Activated CD4-positive, alpha-beta T cell treated with anti-CD3 and anti-CD28 coated beads, Interleukin-10, Interleukin-2, amounts not matched to agents 100 ng/mL and 50 ng/mL, durations not matched to agents 16 hours and 8 hours (primary cell): Measurements from ENCODE around the gene UBL3.

ENCODE experiments used
- DNase-seq: peaks from one replicate; pipeline ENCODE4 v3.0.0-alpha.2; 2020

UBL3 gene

DNA sequence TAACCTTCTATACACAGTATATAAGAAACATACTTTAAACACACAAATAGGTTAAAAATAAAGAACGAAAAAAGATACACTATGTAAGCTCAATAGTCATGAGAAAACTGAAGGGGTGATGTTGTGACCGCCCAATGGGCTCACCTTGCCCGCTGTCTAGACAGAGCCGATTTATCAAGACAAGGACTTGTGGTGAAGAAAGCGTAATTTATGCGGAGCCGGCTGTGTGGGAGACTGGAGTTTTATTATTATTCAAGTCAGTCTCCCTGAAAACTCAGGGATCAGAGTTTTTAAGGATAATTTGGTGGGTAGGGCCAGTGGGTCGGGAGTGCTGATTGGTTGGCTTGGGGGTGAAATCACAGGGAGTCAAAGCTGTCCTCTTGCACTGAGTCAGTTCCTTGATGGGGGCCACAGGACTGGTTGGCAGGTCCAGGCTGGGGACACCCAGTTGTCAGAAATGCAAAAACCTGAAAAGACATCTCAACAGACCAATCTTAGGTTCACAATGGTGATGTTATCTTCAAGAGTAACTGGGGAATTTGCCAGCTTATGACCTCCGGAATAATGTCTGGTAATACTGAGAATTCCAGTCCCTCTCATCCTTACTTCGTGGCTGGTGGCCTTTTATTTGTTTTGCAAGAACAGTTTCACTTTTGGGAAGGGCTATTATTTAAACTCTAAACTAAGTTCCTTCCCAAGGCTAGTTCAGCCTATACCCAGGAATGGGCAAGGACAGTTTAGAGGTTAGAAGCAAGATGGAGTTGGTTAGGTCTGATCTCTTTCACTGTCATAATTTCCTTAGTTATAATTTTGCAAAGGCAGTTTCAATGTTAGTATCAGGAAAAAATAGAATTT lies 96.6 kb downstream of the UBL3 start:
- no peak for DNase-seq

DNA sequence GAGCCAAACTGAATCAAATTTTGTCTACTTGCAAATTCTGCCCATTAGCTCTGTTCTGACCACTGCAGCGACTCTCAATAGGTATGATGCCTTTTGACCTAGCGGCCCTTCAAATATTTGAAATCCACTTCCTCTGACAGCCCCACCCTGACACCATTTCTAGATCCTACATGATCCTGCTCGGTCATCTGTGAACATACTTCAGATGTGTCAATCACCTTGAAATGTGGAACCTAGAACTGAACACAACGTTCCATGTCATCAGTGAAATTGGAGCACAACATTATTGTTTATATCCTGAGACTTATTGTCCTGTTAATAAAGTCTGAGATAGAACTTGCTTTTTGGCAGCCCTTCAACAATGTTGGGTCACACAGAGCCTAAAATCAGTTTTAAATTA lies 98.2 kb downstream of the UBL3 start:
- DNase-seq, result no peak

DNA sequence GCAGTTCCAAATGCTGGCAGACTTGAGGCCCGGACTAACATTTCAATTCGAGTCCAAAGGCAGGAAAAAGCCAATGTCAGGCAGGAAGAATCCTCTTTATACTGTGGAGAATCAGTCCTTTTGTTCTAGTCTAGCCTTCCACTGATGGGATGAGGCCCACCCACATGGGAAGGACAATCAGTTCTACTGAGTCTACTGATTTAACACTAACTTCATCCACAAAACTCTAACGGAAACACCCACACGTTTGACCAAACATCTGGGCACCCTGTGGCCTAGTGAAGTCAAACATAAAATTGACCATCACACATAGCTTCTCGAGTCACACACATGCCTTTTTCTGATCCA lies 100.3 kb downstream of the UBL3 start:
- no peak for DNase-seq

DNA sequence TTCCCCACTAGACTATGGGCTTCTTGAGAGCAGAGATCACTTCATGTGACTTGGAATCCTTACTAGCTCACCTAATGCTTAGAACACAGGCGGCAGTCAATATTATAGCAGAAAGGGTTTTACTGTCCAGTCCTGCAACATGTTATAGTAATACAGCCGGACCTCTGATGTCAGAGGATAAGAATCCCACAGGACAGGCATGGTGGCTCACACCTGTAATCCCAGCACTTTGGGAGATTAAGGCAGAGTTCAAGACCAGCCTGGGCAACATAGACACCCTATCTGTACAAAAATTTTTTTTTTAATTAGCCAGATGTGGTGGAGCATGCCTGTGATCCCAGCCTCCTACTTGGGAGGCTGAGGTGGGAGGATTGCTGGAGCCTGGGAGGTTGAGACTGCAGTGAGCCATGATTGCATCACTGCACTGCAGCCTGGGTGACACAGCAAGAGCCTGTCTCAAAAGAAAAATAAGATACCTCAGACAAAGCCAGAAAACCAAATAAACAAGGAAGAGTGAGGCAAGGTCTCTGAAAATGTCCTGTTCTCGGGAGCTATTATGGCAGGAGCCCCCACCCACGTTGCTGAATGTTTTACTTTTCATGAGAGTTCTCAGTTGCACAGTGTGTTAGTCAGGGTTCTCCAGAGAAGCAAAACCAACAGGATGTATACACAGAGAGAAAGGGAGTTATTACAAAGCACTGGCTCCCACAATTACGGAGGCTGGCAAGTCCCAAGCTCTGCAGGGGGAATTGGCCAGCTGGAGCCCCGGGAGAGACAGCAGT lies 100.8 kb downstream of the UBL3 start:
- no peak for DNase-seq

DNA sequence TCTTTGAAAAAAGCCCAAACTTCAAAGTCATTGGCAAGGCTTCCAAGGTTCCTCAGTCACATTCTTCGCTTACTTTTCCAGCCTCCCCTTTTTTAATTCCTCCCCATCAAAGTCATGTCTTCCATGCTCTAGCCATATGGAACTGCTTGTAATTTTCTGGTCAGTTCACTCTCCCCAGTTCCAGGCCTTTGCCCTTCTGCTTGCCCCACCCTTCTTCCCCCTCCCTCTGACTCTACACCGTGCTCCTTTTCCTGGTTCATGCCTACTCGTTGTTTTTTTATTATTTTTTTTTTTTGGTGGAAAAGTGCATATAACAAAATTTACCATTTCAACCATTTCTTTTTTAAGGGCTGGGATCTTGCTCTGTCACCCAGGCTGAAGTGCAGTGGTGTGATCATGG lies 102.3 kb downstream of the UBL3 start:
- DNase-seq, result no peak

DNA sequence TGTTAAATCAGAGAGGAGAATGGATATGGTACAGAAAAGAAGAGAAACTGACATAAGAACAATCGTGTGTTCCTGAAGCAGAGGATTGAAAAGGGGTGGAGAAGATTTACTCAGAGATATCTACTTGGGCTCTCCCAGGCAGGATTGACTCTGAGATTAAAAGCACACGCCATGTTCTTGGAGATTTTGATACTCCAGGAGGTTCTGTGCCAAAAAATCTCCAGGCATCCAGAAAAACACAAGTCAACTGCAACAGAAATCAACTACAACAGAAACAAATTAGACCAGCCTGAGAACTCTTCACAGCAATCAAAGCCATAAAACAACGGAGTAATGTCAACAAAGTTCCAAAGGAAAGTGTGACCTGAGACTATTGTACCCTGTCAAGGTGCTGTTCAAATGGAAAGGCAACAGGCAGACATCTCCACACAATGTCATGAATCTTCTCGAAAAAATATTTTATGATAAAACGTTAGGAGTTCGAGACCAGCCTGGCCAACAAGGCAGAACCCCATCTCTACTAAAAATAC lies 104.2 kb downstream of the UBL3 start:
- DNase-seq, result no peak

DNA sequence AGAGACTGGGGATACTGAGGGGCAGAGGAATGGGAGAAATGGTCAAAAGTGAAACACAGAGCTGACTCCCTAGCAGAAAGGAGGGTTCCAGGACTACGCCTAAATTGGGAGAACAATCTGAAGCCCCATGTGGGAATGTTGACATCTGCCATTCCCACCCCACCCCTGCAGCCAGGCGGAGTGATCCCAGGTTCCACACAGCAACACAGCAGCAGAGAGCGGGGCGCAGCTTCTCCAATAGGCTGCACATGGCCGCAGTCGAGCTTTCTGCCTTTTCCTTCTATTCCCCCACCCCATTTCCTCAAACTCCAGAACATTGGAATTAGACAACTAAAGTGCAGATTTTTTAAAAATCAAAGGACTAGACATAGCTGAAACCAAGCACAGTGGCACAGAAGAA lies 104.7 kb downstream of the UBL3 start:
- no peak for DNase-seq

DNA sequence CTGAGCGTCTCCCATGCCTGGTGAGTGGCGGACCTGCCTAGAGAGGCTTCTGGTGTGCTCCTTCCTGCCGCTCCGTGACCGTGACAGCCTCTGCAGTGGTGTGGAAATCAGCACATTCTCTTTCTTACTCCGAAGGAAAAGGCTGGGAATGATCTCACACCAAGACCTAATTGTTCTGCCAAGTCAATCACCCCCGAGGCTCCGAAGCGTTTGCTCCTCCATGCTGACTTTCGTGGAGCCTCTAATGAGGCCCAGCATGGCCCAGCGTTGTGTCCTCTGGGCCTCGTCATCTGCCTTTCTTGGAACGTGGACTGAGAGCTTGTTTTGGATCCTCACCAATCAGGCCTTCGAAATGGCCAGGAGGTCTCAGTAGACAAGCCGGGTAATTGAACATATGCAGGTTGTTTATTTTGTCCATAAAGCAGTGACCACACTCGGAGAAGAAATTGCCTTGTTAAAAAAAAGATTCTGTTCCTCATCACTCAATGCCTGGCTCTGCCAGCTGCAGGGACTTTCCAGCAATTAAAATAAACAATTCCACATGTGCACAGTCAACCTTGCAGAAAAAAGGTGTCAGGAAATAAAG lies 107.1 kb downstream of the UBL3 start:
- DNase-seq, result no peak

DNA sequence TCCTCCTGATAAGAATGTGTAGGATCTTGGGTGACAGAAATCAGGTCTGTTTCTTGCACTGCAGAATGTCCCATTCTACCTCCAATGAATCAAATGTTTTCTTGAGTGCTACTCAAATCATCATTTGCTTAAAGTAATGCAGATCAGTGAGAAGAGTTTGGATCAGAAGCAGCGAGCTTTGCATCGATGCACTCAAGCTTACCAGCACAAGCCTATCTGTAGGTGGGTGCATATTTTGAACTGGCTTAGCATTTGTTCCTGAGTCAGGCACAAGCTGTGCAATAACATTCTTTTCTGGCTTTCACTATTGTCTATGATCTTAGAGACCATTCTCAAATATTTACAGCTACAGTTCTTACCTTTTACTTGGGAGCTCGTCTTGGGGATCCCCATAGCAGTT lies 109.5 kb downstream of the UBL3 start:
- DNase-seq, result no peak

DNA sequence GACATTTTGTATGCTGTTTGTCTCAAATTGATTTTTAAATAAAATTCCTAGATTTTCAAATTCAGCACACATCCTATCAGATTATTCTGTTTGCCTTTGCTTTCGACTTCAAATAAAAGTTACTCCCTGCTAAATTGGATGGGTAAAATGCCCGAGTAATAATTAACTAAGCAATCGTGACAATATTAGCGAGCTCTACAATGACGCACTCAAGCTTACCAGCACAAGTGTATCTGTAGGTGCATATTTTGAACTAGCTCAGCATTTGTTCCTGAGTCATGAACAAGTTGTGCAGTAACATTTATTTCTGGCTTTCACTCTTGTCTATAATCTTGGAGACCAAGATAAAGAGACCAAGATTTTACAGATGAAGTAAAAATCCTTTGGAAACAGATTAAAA lies 113.4 kb downstream of the UBL3 start:
- DNase-seq, result no peak

DNA sequence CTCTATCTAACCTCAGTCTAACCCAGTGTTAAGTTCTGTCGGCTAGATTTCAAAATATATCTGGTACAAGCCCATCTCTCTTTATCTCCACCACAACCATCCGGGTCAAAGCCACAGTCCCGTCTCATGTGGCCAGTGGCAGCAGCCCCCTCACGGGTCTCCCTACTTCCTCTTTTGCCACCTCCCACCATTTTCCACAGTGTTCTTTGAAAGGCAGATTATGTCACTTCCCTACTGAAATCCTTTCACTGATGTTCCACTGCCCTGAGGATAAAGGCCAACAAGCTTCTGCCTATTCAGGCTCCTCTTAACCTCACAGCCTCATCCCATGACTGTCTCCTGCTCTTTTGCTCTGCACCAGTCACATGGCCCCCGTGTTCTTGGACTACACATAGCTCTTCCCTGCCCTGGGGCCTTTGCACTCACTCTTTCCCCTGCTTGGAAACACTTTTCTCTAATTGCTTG lies 117.2 kb downstream of the UBL3 start:
- DNase-seq, result no peak

DNA sequence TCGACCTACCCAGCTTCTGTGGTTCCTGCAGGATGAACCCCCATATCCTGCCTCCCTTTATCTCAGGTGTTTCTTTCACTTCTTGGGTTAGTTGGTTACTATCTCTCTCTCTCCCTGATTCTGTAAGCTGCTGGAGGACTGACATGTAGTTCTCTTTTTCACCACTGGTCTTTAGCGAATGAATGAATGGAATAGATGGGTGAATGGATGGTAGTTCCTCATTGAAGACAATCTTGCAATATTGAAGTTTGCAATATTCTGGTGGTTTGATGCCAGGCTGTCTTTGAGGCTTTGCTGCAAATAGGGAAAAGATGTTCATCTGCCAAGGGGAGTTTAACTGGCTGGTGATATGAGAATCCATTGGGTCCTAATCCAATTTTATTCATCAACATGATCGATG lies 120.2 kb downstream of the UBL3 start:
- DNase-seq, result no peak

DNA sequence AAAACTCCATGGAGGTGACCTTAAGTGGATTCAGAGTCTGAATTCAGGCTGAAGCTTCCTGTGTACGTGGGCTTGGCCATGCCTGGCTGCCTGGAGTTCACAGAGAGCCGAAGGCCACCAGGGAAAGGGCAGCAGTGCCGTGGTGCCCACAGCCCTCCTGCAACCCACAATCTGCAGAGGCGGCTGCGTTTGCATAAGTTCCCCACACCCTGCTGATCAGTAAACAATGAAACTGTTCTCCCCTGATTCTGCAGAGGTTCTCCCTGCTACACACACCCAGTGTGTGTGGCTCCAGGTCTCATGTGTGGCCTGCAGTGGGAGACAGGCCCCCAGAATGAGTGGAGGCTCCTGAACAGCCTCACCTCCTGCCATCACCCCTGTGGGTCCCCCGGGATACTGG lies 128.0 kb downstream of the UBL3 start:
- no peak for DNase-seq

DNA sequence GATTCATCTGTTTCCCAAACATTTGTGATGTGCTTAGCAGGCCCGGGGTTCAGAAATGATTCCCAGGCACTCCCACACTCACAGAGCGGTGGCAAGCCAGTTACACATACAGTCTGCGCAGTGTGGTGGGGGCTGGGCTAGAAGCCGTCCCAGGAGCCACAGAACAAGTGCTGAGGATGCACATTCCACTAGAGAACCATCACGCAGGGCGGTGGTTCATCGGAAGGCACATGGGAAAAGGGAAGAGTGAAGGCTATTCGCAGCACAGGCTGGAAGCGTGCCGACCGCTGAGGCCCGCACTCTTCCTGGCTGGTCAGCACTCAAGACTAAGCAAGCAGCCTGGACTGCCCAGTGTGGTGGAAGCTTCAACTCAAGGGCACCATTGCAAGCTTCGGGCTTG lies 128.7 kb downstream of the UBL3 start:
- DNase-seq, result no peak

DNA sequence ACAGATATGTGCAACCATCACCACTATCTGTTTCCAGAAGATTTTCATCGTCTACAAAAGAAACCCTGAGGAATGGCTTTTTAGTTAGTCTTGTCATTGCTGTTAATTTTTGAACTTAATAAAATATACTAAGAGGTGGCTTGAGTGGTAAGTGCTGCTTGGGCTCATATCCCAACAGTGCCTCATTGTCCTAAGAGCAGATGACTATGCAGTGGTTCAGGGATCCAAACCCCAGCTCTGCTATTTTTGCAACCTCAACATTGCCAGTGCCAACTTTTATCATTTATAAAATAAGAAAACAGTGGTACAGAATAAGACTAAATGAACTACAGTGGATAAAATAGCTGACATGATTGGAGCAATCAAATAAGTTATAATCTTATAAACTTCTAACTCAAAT lies 131.7 kb downstream of the UBL3 start:
- DNase-seq, result no peak

DNA sequence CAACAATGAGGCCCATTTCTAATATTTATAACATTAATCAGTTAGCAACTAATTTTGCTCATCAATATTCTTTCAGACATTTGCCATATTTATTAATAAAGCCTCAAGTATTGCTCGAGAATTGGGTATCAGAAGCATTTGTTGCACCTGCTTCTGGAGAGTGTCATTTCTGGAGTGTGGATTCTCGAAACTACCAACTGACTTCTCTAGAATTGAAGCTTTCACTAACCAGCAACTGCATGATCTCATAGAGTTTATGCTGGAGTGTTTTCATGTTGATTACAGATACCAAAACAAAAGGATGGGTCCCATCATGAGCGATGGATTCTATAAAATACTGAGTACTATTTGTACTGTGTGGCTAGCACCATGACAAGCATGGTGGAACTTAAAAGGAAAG lies 133.9 kb downstream of the UBL3 start:
- DNase-seq, result peak; percentile 27
